ENCODE measurements around the gene TEX14.
A peak's percentile ranks its signal among the peaks of the same experiment; 100 is the strongest.

TEX14 gene

DNA sequence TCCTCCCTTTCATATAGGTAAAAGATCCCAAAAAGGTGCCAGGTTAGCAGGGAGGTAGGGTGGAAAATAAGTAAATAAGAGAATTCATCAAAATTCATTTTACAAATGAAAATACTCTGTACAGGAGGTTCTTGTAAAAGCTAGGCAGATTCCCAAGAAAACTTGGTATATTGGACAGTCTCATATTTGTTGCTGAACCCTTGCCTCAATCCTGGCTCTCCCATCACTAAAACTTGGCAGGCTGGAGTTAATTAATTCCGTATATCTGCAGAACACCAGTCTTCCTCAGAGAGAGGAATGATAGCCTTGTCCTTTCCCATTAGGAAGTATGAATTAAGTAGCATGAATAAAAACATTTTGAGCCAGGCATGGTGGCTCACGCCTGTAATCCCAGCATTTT lies 111.2 kb downstream of the TEX14 start:
- TF ChIP-seq CTCF (IDR thresholded peaks at IDR 0.05; ENCODE audit: low read depth, low read length): no peak
- Histone ChIP-seq H3K36me3 (no peaks in the 10 kb centered on the region), H3K9me3 (ENCODE audit: severe bottlenecking) (no peaks in the 10 kb centered on the region), H3K27me3 (ENCODE audit: insufficient read depth, low read depth, severe bottlenecking) (no peaks in the 10 kb centered on the region), H3K27ac (no peak overlapping the region), H3K4me3 (ENCODE audit: low read depth, low read length) (no peak overlapping the region)
- no peak for DNase-seq

- Histone ChIP-seq H3K27me3 (ENCODE audit: insufficient read depth, low read depth, severe bottlenecking) (no peaks in the 10 kb centered on the region), H3K36me3 (no peaks in the 10 kb centered on the region), H3K4me3 (ENCODE audit: low read depth, low read length) (no peak overlapping the region), H3K9me3 (ENCODE audit: severe bottlenecking) (no peaks in the 10 kb centered on the region), H3K27ac (no peak overlapping the region)
- peak; percentile 40 for DNase-seq
- peak; percentile 55 for TF ChIP-seq CTCF (IDR thresholded peaks at IDR 0.05; ENCODE audit: low read depth, low read length)
These were observed 114.1 kb downstream of the TEX14 start for GRCh38 chr17:58577696-58578095.

GRCh38 chr17:58576679-58577367 lies 115.0 kb downstream of the TEX14 start:
- H3K9me3 ChIP-seq (ENCODE audit: severe bottlenecking): no peaks in the 10 kb centered on the region
- DNase-seq: no peak
- no peaks in the 10 kb centered on the region for H3K36me3 ChIP-seq
- no peak for TF ChIP-seq CTCF (IDR thresholded peaks at IDR 0.05; ENCODE audit: low read depth, low read length)
- no peak overlapping the region for H3K4me3 ChIP-seq (ENCODE audit: low read depth, low read length)
- no peak overlapping the region for H3K27ac ChIP-seq
- H3K27me3 ChIP-seq (ENCODE audit: insufficient read depth, low read depth, severe bottlenecking): no peaks in the 10 kb centered on the region

GRCh38 chr17:58575511-58575910 lies 116.3 kb downstream of the TEX14 start:
- H3K27ac ChIP-seq: no peak overlapping the region
- H3K9me3 ChIP-seq (ENCODE audit: severe bottlenecking): no peaks in the 10 kb centered on the region
- no peaks in the 10 kb centered on the region for H3K36me3 ChIP-seq
- no peak overlapping the region for H3K4me3 ChIP-seq (ENCODE audit: low read depth, low read length)
- DNase-seq: no peak
- no peaks in the 10 kb centered on the region for H3K27me3 ChIP-seq (ENCODE audit: insufficient read depth, low read depth, severe bottlenecking)
- TF ChIP-seq CTCF (IDR thresholded peaks at IDR 0.05; ENCODE audit: low read depth, low read length): no peak

DNA sequence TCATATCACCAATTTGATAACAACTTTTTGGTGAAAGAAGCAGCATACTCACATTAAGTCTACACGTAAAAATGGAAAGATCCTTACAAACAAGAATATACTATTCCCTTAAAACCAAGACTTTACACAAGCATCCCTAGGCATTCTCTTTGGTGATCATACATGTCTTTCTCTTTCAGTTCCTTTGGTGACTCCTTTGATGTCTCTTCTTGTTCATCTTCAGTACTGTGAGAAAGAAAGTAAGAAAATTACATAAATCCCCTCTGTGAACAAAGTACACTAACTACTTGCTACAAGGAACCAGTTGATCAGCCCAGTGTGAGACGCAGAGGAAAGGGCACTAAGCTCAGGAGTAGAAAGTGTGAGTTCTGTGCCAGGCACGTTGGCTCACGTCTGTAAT lies 117.8 kb downstream of the TEX14 start:
- Histone ChIP-seq H3K4me3 (ENCODE audit: low read depth, low read length) (no peak overlapping the region), H3K27me3 (ENCODE audit: insufficient read depth, low read depth, severe bottlenecking) (no peaks in the 10 kb centered on the region), H3K27ac (no peak overlapping the region), H3K36me3 (no peaks in the 10 kb centered on the region), H3K9me3 (ENCODE audit: severe bottlenecking) (no peaks in the 10 kb centered on the region)
- no peak for DNase-seq
- no peak for TF ChIP-seq CTCF (IDR thresholded peaks at IDR 0.05; ENCODE audit: low read depth, low read length)

DNA sequence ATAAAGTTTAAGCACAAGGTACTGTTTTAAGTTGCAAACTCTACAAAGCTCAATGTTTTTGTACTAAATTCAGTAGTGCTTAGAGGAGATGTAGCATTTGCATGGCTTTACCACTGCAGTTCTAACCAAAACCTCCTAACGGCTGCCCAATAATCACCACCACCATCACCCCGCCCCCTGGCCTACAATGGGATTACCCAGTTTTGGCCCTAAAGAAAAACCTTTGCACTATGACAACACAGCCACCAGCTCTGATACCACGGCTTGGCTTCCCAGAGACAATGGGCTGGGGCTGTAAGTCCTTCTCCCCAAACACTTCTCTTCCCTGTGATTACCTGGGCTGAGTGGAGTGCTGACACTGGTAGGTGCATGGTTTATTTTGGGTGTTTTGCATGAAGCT lies 119.0 kb downstream of the TEX14 start:
- no peak for TF ChIP-seq CTCF (IDR thresholded peaks at IDR 0.05; ENCODE audit: low read depth, low read length)
- no peak overlapping the region for H3K27ac ChIP-seq
- no peaks in the 10 kb centered on the region for H3K36me3 ChIP-seq
- H3K9me3 ChIP-seq (ENCODE audit: severe bottlenecking): no peaks in the 10 kb centered on the region
- no peak overlapping the region for H3K4me3 ChIP-seq (ENCODE audit: low read depth, low read length)
- no peak for DNase-seq
- no peaks in the 10 kb centered on the region for H3K27me3 ChIP-seq (ENCODE audit: insufficient read depth, low read depth, severe bottlenecking)
